ENCODE results near the gene COMMD8. TPM values are rescaled to one million over a fixed set of nuclear protein-coding genes. Genes with fewer than 3 reads are reported as not detected.
A peak's percentile ranks its signal among the peaks of the same experiment; 100 is the strongest.
"Not testable (repeated sequence)": the region's sequence is repeated elsewhere in the genome, so short reads cannot be mapped to it uniquely, and the experiment has no call there.

COMMD8 gene
- total RNA-seq (2014; rRNA removed; shearing (Covaris generic); ENCODE audit: low replicate concordance): 24.6 and 42.2 TPM in 2 replicates

- peak; percentile 92 for DNase-seq (ENCODE audit: low read depth)
- in situ Hi-C loops (cut with HindIII; ENCODE audit: low pct_unique_long_range_greater_than_20kb, low sequenced_read_pairs): no loop called here
Observed at GRCh38 chr4:47463235-47463956, at the start of gene COMMD8. Gene COMMD8, minus strand, starts transcription at chr4:47463702. Its CDS starts 51 bp downstream, at chr4:47463651.

GRCh38 chr4:47510506-47511143, 47.1 kb upstream of the COMMD8 start:
- DNase-seq (ENCODE audit: low read depth): no peak

DNA sequence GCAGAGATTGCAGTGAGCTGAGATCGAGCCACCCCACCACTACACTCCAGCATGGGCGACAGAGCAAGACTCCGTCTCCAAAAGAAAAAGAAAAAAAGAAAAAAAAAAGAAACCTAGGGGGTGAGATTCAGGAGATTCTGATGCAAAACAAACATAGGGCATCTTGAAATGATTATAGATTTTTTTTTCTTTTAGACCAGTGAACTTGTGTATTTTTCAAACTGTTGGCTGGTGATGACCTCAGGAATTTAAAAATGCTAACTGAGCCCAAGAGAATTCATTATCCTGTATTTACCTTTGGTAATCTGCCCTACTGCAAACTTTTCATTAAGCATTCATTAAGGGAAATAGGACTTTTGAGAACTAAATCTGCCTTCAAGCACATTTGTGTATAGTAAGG, 42.2 kb upstream of the COMMD8 start:
- in situ Hi-C loops (cut with HindIII; ENCODE audit: low pct_unique_long_range_greater_than_20kb, low sequenced_read_pairs): no loop called here
- no peak for DNase-seq (ENCODE audit: low read depth)

More at GRCh38 chr4:47510506-47511143, 47.1 kb upstream of the COMMD8 start:
- in situ Hi-C loops (cut with HindIII; ENCODE audit: low pct_unique_long_range_greater_than_20kb, low sequenced_read_pairs): no loop called here

DNA sequence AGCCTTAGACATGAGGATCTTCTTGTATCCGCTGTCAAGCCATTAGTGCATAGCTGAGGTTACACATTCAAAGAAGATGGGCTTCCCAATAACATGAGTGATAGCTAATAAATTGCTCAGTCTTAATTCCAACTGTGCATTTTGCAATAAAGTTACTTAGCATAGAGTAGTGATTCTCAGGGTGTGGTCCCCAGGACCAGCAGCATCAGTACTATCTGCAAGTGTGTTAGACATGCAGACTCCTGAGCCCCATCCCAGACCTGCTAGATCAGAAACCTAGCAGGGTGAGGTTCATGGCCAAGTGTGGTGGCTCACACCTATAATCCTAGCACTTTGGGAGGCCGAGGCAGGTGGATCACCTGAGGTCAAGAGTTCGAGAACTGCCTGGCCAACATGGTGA, 41.6 kb upstream of the COMMD8 start:
- DNase-seq (ENCODE audit: low read depth): no peak
- in situ Hi-C loops (cut with HindIII; ENCODE audit: low pct_unique_long_range_greater_than_20kb, low sequenced_read_pairs): no loop called here

DNA sequence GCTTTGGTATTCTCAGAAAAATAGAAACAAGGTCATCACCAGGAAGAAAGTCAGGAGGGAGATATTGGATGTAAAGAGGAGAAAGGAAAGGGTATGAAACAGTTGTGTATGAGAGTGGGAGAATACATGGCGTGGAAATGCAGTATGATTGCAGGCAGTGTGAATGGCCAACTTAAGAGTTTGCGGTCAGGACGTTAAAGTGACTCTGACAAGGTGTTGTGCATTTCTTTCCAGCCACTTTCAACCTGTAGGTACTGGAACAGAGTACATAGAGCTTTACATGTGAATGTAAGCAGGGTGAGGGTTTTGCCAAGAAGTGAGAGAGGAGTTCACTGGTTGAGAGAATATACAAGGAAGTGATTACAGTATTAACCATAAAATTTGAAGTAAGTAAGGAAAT, 37.3 kb upstream of the COMMD8 start:
- in situ Hi-C loops (cut with HindIII; ENCODE audit: low pct_unique_long_range_greater_than_20kb, low sequenced_read_pairs): no loop called here
- no peak for DNase-seq (ENCODE audit: low read depth)

GRCh38 chr4:47499700-47500099, 36.2 kb upstream of the COMMD8 start:
- DNase-seq (ENCODE audit: low read depth): no peak
- in situ Hi-C loops (cut with HindIII; ENCODE audit: low pct_unique_long_range_greater_than_20kb, low sequenced_read_pairs): no loop called here

DNA sequence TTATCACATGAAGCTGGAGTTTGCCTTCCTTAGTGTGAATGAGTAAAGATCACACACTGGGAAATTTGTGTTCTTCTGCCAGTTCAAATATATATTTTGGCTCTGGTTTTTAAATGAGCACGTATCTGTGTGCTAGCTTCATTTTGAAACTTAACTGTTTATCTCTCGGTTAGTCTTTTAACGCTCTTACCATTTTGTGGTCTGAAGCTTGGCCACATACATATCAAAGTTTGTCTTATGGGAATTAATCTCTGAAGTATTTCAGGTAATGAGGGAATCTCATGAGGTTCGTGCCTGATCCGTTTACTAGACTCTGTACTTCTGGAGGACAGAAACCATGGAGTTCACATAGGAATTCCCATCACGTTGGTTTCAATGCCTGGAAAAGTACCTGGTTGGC, 35.4 kb upstream of the COMMD8 start:
- in situ Hi-C loops (cut with HindIII; ENCODE audit: low pct_unique_long_range_greater_than_20kb, low sequenced_read_pairs): no loop called here
- DNase-seq (ENCODE audit: low read depth): no peak

DNA sequence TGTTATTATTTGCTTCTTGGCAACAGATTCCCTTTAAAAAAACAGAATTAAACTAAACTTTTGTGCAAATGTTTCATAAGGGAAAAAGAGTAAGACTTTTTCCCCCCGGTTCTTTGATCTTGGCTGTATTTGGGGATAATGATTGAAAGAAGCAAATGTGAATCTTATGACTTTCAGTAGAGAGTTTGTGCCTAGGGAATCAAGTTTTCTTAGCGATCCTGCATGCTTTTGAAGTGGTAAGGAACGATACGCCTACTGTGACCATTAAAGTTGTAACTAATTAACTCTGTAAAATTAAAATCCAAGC, 30.6 kb upstream of the COMMD8 start:
- DNase-seq (ENCODE audit: low read depth): no peak

DNA sequence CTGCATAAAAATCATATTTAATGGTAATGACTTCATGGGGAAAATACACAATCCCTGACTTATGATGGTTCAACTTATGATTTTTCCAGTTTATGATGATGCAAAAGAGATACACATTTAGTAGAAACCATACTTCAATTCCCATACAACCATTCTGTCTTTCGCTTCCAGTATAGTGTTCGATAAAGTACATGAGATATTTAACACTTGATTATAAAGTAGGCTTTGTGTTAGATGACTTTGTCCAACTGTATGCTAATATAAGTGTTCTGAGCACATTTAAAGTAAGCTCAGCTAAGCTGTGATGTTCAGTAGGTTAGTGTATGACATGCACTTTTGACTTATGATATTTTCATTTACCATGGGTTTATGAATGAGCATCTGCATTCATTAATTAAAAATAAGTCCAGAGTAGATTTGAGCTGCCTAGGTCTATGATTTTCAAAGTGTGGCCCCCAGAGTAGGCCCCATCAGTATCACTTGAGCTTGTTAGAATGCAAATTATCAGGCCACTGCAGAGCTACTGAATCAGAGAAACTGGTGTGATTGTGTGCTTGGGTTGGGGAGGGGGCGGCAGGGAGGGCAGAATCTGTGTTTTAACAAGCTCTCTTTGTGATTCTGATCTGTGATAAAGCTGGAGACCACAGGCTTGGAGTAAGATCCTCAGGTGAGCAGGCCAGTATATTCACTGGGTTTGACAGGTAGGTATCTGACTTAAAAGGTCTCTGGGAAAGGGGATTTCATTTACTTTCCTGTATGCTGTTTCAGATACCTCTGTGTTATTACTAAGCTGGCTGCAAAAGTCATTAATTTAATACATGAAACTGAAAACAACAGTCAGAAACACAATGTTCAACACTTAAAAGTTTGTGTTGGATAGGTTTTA, 30.0 kb upstream of the COMMD8 start:
- DNase-seq (ENCODE audit: low read depth): no peak
- in situ Hi-C loops (cut with HindIII; ENCODE audit: low pct_unique_long_range_greater_than_20kb, low sequenced_read_pairs): no loop called here

More for the DNA sequence above, 30.6 kb upstream of the COMMD8 start:
- in situ Hi-C loops (cut with HindIII; ENCODE audit: low pct_unique_long_range_greater_than_20kb, low sequenced_read_pairs): no loop called here

GRCh38 chr4:47490550-47490949, 27.0 kb upstream of the COMMD8 start:
- DNase-seq (ENCODE audit: low read depth): no peak
- in situ Hi-C loops (cut with HindIII; ENCODE audit: low pct_unique_long_range_greater_than_20kb, low sequenced_read_pairs): no loop called here

GRCh38 chr4:47488706-47489105, 25.2 kb upstream of the COMMD8 start:
- DNase-seq (ENCODE audit: low read depth): no peak
- in situ Hi-C loops (cut with HindIII; ENCODE audit: low pct_unique_long_range_greater_than_20kb, low sequenced_read_pairs): no loop called here

DNA sequence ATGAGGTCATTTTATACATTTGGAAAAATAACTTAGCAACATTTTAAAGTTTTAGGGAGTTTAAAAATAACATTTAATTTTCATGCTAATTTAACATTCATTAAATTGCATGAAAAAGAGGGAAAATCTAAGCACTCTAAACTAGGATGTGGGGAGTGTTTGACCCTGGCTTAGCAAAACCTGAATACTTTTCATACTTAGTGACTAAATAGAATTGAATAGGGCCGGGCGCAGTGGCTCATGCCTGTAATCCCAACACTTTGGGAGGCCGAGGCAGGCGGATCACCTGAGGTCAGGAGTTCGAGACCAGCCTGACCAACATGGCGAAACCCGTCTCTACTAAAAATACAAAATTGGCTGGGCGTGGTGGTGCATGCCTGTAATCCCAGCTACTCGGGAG, 23.2 kb upstream of the COMMD8 start:
- in situ Hi-C loops (cut with HindIII; ENCODE audit: low pct_unique_long_range_greater_than_20kb, low sequenced_read_pairs): not testable (repeated sequence)

DNA sequence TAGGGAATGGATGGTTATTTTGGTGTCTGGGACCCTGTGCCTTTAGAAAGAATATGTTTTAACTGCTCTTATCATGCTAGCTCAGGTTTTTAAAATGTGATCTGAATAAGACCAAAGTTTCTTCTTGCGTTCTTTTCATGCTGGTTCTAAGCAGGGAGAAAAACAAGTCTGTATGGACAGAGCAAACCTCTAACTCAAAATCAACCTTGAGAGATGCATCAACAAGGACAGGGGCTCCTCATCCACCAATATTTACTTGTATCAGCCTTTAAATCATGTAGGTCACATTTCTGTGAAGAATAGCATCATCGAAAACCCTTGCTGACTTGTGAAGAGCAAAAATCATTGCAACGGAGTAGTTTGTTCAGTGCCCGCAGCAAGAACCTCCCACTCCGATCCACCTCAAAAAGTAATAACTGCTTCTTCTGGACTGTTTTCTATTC, 22.8 kb upstream of the COMMD8 start:
- in situ Hi-C loops (cut with HindIII; ENCODE audit: low pct_unique_long_range_greater_than_20kb, low sequenced_read_pairs): no loop called here
- DNase-seq (ENCODE audit: low read depth): no peak

More for the DNA sequence above, 23.2 kb upstream of the COMMD8 start:
- DNase-seq (ENCODE audit: low read depth): not testable (repeated sequence)

GRCh38 chr4:47485768-47486167, 22.3 kb upstream of the COMMD8 start:
- in situ Hi-C loops (cut with HindIII; ENCODE audit: low pct_unique_long_range_greater_than_20kb, low sequenced_read_pairs): no loop called here
- DNase-seq (ENCODE audit: low read depth): no peak

DNA sequence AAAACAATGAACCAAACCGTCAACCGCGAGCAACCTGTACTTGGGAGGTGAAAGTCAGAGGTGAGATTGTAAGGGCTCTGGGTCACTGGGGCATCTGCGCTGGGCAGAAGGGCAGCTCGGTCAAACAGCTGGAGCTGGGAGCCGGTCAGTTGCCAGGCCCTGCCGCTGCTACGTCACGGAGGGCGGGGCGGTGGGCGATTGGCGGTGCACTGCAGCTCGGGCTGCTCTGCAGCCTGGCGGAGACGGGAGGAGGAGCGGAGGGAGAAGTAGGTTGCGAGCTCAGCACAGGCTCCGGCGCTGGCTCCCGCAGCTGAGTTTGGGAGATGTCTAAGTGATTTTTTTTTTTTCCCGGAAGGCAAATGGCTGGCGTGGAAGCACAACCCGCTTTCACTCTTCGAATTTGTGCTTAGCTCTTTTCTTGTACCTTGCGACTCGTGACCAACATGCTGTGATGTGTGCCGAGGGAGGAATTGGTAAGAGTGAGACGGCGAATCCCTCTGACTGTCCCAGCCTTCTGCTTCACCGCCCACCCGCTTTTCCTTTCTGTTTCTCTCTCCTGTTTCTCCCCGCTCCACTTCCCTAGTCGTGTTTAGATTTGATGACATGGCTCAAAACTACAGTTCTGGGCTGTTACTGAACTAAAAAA, 21.7 kb upstream of the COMMD8 start, which contains the start of gene ATP10D:
Gene ATP10D, plus strand, starts transcription at position 229 of the 646 bp plus-strand sequence. CDS start 27,266 bp downstream, outside the sequence.
- in situ Hi-C loops (cut with HindIII; ENCODE audit: low pct_unique_long_range_greater_than_20kb, low sequenced_read_pairs): no loop called here

DNA sequence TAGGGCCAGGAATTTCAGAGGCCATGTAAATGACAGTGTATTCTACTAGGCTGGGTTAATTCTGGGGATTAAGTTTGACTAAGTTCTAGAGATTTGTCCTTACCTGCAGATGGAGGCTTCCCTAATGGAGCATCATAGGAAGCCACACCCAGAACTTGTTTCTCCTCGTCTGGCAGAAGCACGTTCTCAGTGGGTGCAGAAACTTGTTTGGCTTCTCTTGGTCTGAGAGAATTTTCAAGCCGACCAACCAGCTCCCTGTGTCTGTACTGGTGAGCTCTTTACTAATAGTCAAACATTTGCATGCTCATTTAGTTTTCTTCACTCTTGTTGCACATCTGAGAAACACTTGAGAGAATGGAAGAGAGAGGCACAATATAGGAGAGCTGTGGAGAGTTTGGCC, 20.7 kb upstream of the COMMD8 start:
- DNase-seq (ENCODE audit: low read depth): no peak
- in situ Hi-C loops (cut with HindIII; ENCODE audit: low pct_unique_long_range_greater_than_20kb, low sequenced_read_pairs): no loop called here

More for the DNA sequence above, 21.7 kb upstream of the COMMD8 start, which contains the start of gene ATP10D:
- DNase-seq (ENCODE audit: low read depth): peak; percentile 92

- no peak for DNase-seq (ENCODE audit: low read depth)
- in situ Hi-C loops (cut with HindIII; ENCODE audit: low pct_unique_long_range_greater_than_20kb, low sequenced_read_pairs): no loop called here
Observed at GRCh38 chr4:47483745-47484144, 20.2 kb upstream of the COMMD8 start.

- in situ Hi-C loops (cut with HindIII; ENCODE audit: low pct_unique_long_range_greater_than_20kb, low sequenced_read_pairs): no loop called here
- no peak for DNase-seq (ENCODE audit: low read depth)
Observed at GRCh38 chr4:47482326-47482725, 18.8 kb upstream of the COMMD8 start.
